HepG2 (cell line): ENCODE results near the gene WDR81. TPM values are rescaled to one million over a fixed set of nuclear protein-coding genes. Genes with fewer than 3 reads are reported as not detected.
A peak's percentile ranks its signal among the peaks of the same experiment; 100 is the strongest.

Source experiments
- BORCS8-MEF2B ChIP-seq: sonication (generic); formaldehyde crosslinking; IDR thresholded peaks from 2 replicates; pipeline ENCODE4 v1.8.0; 2022; ENCODE audit warnings: mild to moderate bottlenecking, missing genetic modification reagents
- ETS1 ChIP-seq: sonication (generic); formaldehyde crosslinking; IDR thresholded peaks from 2 replicates; pipeline ENCODE4 v1.4.0; 2020; ENCODE audit warnings: missing genetic modification reagents
- ETV6 ChIP-seq: sonication (generic); formaldehyde crosslinking; conservative IDR thresholded peaks from 2 replicates; pipeline ENCODE4 v1.4.0; 2020; ENCODE audit warnings: missing genetic modification reagents
- FOXA3 ChIP-seq: IDR thresholded peaks from 2 replicates; pipeline ENCODE4 v1.6.1; 2016; ENCODE audit warnings: missing genetic modification reagents, missing compliant biosample characterization
- JARID2 ChIP-seq: sonication (generic); formaldehyde crosslinking; IDR thresholded peaks from 2 replicates; pipeline ENCODE4 v1.8.1; 2023; ENCODE audit warnings: missing genetic modification reagents, inconsistent platforms; ENCODE audit not compliant: insufficient replicate concordance
- KLF9 ChIP-seq: IDR thresholded peaks from 2 replicates; pipeline ENCODE4 v1.6.1; 2016; ENCODE audit warnings: low read depth
- NBN ChIP-seq: fragments of 450-650 bp; conservative IDR thresholded peaks from 2 replicates; pipeline ENCODE4 v1.6.1; 2017
- RXRA ChIP-seq: sonication (generic); formaldehyde crosslinking; IDR thresholded peaks from 2 replicates; pipeline ENCODE4 v1.5.1; 2020; ENCODE audit warnings: missing genetic modification reagents
- SMAD1 ChIP-seq: sonication (generic); formaldehyde crosslinking; IDR thresholded peaks from 2 replicates; pipeline ENCODE4 v1.4.0; 2020; ENCODE audit warnings: missing genetic modification reagents, low read depth, mild to moderate bottlenecking, borderline replicate concordance
- ZBTB46 ChIP-seq: sonication (generic); formaldehyde crosslinking; IDR thresholded peaks from 2 replicates; pipeline ENCODE4 v1.4.0; 2020; ENCODE audit warnings: mild to moderate bottlenecking, missing genetic modification reagents, borderline replicate concordance
- ZEB1 ChIP-seq: IDR thresholded peaks from 2 replicates; pipeline ENCODE4 v1.6.1; 2012; ENCODE audit warnings: mild to moderate bottlenecking, low read depth, inconsistent platforms; ENCODE audit not compliant: insufficient replicate concordance
- ZKSCAN8 ChIP-seq: IDR thresholded peaks from 2 replicates; pipeline ENCODE4 v1.6.1; 2016; ENCODE audit warnings: borderline replicate concordance, missing genetic modification reagents, missing compliant biosample characterization
- ZNF281 ChIP-seq: sonication (generic); formaldehyde crosslinking; IDR thresholded peaks from 2 replicates; pipeline ENCODE4 v1.4.0; 2020; ENCODE audit warnings: missing genetic modification reagents, borderline replicate concordance
- polyA plus RNA-seq, 8 experiments: library from polyadenylated mRNA; depleted of rRNA in 3 of 8; stranded (reverse) in 7 of 8; unstranded in 1 of 8; fragments of >200 nt; fragmentation: Illumina TruSeq in 4 of 8; extraction: Trizol in 4 of 8; gene quantifications; 2 replicates each; pipeline versions ENCODE4 v1.2.1 to v1.2.3, GENCODE V29; 2011 to 2016; ENCODE audit warnings: low read depth in 4 of 8, missing spikeins in 1 of 8, mixed read lengths in 1 of 8; ENCODE audit not compliant: insufficient read depth in 1 of 8
- total RNA-seq, 5 experiments: library from RNA; depleted of rRNA; stranded (reverse); fragments of >200 nt; fragmentation: Illumina TruSeq; extraction: Trizol; gene quantifications; 2 replicates each; pipeline ENCODE4 v1.2.3, GENCODE V29; 2016; ENCODE audit warnings: low read depth in 1 of 5
- TF ChIP-seq, protein P1 (sequence below): sonication (generic); formaldehyde crosslinking; IDR thresholded peaks from 2 replicates; pipeline ENCODE4 v1.9.0; 2022; ENCODE audit warnings: low read depth, missing genetic modification reagents
- TF ChIP-seq, protein P2 (sequence below), 2 experiments: sonication (generic) in 1 of 2; formaldehyde crosslinking in 1 of 2; IDR thresholded peaks; 2 replicates each; pipeline versions ENCODE4 v1.6.1 to v1.9.0; 2014 to 2022; ENCODE audit warnings: antibody characterized with exemption in 1 of 2, borderline replicate concordance in 1 of 2, inconsistent platforms in 1 of 2, low read depth in 1 of 2, missing genetic modification reagents in 1 of 2

WDR81 gene
- total and polyA plus RNA-seq, 2 of the 13 experiments (the other 11 are each of a cell fraction or from before 2014, with no cell fraction given), result 9.1 to 16.7 TPM

DNA sequence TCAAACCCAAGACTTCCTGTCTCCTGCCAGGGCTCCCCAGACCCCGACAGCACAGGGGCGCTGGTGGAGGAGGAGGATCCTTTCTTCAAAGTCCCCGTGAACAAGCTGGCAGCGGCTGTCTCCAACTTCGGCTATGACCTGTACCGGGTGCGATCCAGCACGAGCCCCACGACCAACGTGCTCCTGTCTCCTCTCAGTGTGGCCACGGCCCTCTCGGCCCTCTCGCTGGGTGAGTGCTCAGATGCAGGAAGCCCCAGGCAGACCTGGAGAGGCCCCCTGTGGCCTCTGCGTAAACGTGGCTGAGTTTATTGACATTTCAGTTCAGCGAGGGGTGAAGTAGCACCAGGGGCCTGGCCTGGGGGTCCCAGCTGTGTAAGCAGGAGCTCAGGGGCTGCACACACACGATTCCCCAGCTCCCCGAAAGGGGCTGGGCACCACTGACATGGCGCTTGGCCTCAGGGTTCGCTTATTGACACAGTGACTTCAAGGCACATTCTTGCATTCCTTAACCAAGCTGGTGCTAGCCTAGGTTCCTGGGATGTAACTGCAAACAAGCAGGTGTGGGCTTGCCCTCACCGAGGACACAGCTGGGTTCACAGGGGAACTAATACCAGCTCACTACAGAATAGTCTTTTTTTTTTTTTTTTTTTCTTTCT is 45.4 kb downstream of the WDR81 start (continued):
- TF ChIP-seq, protein P1, sequence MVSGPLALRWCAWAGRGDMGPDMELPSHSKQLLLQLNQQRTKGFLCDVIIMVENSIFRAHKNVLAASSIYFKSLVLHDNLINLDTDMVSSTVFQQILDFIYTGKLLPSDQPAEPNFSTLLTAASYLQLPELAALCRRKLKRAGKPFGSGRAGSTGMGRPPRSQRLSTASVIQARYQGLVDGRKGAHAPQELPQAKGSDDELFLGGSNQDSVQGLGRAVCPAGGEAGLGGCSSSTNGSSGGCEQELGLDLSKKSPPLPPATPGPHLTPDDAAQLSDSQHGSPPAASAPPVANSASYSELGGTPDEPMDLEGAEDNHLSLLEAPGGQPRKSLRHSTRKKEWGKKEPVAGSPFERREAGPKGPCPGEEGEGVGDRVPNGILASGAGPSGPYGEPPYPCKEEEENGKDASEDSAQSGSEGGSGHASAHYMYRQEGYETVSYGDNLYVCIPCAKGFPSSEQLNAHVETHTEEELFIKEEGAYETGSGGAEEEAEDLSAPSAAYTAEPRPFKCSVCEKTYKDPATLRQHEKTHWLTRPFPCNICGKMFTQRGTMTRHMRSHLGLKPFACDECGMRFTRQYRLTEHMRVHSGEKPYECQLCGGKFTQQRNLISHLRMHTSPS (CRISPR knock-in tag), result peak; percentile 80
- TF ChIP-seq ZEB1 (no peak), KLF9 (no peak), NBN (no peak), ETS1 (CRISPR knock-in tag) (no peak), JARID2 (CRISPR knock-in tag) (no peak), ZKSCAN8 (CRISPR knock-in tag) (no peak), ETV6 (CRISPR knock-in tag) (no peak), ZBTB46 (CRISPR knock-in tag) (no peak), SMAD1 (no peak), RXRA (peak; percentile 97), FOXA3 (CRISPR knock-in tag) (peak; percentile 98), BORCS8-MEF2B (CRISPR knock-in tag) (no peak), ZNF281 (CRISPR knock-in tag) (peak; percentile 42; the same call in 1 of the 2 replicates)
- TF ChIP-seq, protein P2, sequence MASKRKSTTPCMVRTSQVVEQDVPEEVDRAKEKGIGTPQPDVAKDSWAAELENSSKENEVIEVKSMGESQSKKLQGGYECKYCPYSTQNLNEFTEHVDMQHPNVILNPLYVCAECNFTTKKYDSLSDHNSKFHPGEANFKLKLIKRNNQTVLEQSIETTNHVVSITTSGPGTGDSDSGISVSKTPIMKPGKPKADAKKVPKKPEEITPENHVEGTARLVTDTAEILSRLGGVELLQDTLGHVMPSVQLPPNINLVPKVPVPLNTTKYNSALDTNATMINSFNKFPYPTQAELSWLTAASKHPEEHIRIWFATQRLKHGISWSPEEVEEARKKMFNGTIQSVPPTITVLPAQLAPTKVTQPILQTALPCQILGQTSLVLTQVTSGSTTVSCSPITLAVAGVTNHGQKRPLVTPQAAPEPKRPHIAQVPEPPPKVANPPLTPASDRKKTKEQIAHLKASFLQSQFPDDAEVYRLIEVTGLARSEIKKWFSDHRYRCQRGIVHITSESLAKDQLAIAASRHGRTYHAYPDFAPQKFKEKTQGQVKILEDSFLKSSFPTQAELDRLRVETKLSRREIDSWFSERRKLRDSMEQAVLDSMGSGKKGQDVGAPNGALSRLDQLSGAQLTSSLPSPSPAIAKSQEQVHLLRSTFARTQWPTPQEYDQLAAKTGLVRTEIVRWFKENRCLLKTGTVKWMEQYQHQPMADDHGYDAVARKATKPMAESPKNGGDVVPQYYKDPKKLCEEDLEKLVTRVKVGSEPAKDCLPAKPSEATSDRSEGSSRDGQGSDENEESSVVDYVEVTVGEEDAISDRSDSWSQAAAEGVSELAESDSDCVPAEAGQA (IDR thresholded peaks at IDR 0.05; ENCODE audit: low read depth), result no peak; the same call in 1 of the 2 replicates
- TF ChIP-seq, protein P2 (CRISPR knock-in tag; IDR thresholded peaks at IDR 0.05; ENCODE audit: borderline replicate concordance), result no peak
